ENCODE measurements around the gene CRTC3. TPM values are rescaled to one million over a fixed set of nuclear protein-coding genes. Genes with fewer than 3 reads are reported as not detected.

CRTC3 gene
- total RNA-seq, 3 donors from 2014 or later: 28.2 to 33.0 (median 29.8) TPM

DNA sequence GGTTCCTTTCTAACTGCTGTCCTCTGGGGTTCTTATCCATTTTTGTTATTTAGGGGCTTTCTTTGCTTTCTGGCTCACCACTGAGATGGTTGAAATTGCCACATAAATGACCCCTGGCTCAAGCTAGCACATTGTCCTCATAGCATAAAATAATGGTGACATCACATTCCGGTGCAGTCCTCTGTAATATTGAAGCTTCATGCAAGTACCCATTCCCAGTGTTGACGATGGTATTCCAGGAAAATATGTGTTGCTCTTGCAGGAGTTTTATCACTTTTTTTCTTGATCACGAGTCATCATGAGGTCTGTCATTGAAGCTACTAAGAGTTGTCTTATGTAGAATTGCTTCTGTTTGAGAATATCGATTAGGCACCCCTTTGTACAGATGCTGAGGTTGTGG lies 56.1 kb downstream of the CRTC3 start:
- Mint-ChIP-seq H3K9me3 (no peaks in the 10 kb centered on the region), H3K27me3 (ENCODE audit: low read depth) (no peaks in the 10 kb centered on the region), H3K4me1 (ENCODE audit: low read depth) (peaks cover 59% of the 10 kb centered on the region), H3K36me3 (ENCODE audit: insufficient read depth) (peaks cover 19% of the 10 kb centered on the region), H3K4me3 (no peak overlapping the region)
- DNase-seq (no peak), ATAC-seq (no peak)

DNA sequence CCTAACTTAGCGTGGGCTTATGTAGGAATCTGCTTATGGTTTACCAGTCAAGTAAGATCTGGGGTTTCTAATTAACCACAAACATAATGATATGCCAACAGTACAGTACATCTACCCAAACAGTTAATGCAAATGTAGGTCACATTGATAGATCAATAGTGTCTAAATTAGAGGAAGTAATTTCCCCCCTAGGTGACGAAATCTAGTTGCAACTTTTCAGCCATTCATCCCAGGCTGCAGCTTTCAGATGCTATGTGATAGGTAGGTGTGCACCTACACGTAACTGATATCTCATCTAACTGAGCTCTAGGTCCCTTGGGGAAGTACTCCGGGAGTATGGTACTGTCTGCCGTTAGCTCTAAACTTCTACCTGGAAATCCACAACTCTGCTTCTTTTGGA lies 57.2 kb downstream of the CRTC3 start:
- peaks cover 51% of the 10 kb centered on the region for H3K4me1 Mint-ChIP-seq (ENCODE audit: low read depth)
- no peaks in the 10 kb centered on the region for H3K27me3 Mint-ChIP-seq (ENCODE audit: low read depth)
- H3K9me3 Mint-ChIP-seq: no peaks in the 10 kb centered on the region
- DNase-seq (no peak), ATAC-seq (peak in 1 of 2 donors; percentile 18)
- H3K36me3 Mint-ChIP-seq (ENCODE audit: insufficient read depth): peaks cover 21% of the 10 kb centered on the region
- no peak overlapping the region for H3K4me3 Mint-ChIP-seq

DNA sequence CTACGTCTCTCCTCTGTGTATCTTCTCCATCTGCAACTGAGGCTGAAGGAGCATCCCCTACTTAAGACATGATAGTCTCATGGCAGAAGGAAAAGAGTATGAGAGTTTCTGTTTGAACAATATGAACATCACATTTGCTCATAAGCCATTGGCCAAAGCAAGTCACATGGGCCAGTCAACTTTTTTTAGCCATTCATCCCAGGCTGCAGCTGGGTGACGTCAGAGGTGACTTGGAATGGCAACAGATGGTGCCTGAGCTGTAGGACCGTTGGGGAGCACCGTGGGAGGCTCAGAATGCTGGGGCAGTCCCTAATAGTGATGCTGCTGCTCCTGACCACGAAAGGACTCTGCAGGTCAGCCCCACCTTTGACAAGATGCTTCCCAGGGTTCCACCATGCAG lies 58.7 kb downstream of the CRTC3 start:
- DNase-seq (no peak), ATAC-seq (no peak)
- Mint-ChIP-seq H3K27me3 (ENCODE audit: low read depth) (no peaks in the 10 kb centered on the region), H3K4me3 (no peak overlapping the region), H3K36me3 (ENCODE audit: insufficient read depth) (peaks cover 21% of the 10 kb centered on the region), H3K9me3 (no peaks in the 10 kb centered on the region), H3K4me1 (ENCODE audit: low read depth) (peaks cover 51% of the 10 kb centered on the region)

DNA sequence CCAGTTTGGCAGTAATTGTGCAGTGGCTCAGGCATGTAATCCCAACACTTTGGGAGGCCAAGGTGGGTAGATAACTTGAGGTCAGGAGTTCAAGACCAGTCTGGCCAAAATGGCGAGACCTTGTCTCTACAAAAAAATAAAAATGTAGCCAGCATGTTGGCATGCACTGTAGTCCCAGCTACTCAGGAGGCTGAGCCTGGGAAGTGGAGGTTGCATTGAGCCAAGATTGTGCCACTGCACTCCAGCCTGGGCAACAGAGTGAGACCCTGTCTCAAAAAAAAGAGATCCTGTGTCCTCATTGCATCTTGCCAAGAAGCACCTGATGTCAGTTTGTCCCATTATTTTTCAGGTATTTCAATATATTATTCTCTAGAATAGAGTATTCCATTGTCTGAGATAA lies 61.8 kb downstream of the CRTC3 start:
- H3K4me3 Mint-ChIP-seq: no peak overlapping the region
- peaks cover 65% of the 10 kb centered on the region for H3K4me1 Mint-ChIP-seq (ENCODE audit: low read depth)
- H3K36me3 Mint-ChIP-seq (ENCODE audit: insufficient read depth): peaks cover 26% of the 10 kb centered on the region
- DNase-seq (no peak), ATAC-seq (no peak)
- H3K9me3 Mint-ChIP-seq: no peaks in the 10 kb centered on the region
- H3K27me3 Mint-ChIP-seq (ENCODE audit: low read depth): no peaks in the 10 kb centered on the region

DNA sequence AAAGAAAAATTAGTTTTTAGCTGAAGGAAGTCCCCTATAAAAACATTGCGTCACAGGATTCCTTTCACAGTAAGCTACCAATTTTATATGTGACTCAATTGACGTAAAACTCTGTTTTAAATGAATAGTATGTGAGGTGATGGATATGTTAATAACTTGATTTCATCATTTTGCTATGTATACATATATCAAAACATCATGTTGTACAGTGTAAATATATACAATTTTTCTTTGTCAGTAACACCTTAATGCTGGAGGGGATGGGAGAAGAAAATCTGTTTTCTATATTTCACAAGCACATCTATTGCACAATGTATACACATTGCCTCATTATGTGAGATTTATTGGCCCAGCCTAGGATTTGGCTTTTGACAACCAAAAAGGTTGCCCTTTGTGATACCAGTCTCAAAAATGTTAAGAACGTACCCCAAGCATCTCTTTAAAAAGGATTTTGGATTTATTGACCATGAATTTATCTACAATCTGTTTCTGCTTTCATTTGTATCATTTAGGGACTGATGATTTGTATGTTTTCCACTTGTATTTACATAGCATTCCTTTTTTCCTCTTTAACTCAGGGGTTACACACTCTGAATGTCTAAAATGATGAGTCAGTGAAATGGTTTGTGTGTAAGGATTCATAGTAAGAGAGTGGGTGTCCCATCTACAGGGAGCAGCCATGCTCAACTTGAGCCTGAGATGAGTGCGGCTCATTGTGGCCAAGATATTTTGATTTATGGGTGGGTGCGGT lies 62.6 kb downstream of the CRTC3 start:
- Mint-ChIP-seq H3K4me1 (ENCODE audit: low read depth) (peaks cover 67% of the 10 kb centered on the region), H3K27me3 (ENCODE audit: low read depth) (no peaks in the 10 kb centered on the region), H3K36me3 (ENCODE audit: insufficient read depth) (peaks cover 29% of the 10 kb centered on the region), H3K4me3 (no peak overlapping the region), H3K9me3 (no peaks in the 10 kb centered on the region)
- no peak for ATAC-seq
- no peak for DNase-seq

DNA sequence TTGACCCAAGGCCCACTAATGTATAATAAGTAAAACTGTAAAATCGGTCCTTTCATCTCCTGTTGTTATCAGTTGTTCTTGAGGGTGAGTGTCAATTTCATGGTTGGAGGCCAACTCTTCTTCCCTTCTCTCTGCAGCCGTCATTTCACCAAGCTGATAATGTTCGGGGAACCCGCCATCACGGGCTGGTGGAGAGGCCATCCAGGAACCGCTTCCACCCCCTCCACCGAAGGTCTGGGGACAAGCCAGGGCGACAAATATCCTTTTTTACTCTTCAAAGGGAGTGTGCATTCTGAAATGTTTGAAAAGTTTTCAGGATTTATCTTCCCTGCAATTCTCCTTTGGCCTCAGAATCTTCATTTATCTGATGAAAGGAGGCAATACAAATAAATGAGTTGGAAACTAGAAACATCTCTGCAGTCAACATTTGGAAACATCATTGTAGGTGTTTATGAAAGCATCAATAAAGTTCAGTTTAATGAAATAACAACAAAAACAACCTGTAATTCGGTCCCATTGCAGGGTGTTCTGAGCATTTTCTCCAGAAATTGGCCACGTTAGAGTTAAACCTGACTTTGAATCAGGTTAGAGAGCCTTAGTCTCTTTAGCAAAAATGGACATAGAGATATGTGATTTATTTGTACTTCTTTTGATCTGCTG lies 63.9 kb downstream of the CRTC3 start:
- Mint-ChIP-seq H3K4me3 (peak overlapping the region; percentile 83), H3K36me3 (ENCODE audit: insufficient read depth) (peaks cover 35% of the 10 kb centered on the region), H3K27me3 (ENCODE audit: low read depth) (no peaks in the 10 kb centered on the region), H3K9me3 (no peaks in the 10 kb centered on the region), H3K4me1 (ENCODE audit: low read depth) (peaks cover 72% of the 10 kb centered on the region)
- DNase-seq (no peak), ATAC-seq (no peak)

DNA sequence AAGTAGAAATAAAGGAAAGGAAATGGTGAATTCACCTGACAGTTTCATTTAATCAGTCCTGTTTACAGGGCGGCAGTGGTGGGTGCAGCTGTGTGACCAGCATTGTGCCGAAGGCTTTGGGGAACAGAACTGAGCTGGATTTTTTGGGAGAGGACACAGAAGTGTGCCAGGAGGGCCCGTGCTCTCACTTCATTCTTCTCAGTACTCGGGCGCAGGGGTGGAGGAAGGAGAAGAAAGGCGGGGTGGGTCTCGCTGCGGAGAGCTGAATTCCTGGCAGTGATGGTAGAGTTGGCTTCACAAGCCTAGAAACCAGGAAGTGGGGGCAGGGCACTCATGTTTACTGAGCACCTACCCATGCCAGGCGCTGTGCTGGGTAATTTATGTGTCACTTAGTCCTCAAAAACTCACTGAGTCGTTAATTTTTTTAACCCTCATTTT lies 64.6 kb downstream of the CRTC3 start:
- peak; percentile 88 for ATAC-seq
- H3K27me3 Mint-ChIP-seq (ENCODE audit: low read depth): no peaks in the 10 kb centered on the region
- H3K4me1 Mint-ChIP-seq (ENCODE audit: low read depth): peaks cover 79% of the 10 kb centered on the region
- H3K4me3 Mint-ChIP-seq: peak overlapping the region; percentile 83
- peaks cover 33% of the 10 kb centered on the region for H3K36me3 Mint-ChIP-seq (ENCODE audit: insufficient read depth)
- peak; percentile 80 for DNase-seq
- H3K9me3 Mint-ChIP-seq: no peaks in the 10 kb centered on the region

DNA sequence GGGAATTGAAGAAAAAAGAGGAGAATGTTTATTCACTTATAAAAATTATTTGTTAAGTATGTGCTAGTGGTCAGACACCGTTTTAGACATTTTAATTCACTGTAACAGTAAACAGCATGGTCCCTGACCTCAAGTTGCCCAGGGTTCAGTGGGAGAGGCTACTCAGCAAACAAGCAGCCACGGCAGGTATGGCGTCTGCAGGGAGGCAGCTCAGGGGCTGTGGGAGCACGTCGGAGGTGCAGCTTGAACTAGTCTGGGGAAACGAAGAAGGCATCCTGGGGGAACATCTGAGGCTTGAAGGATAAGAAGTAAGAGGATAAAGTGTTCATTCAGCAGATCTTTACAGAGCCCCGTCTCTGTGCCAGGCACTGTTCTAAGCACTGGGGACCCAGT lies 66.0 kb downstream of the CRTC3 start:
- Mint-ChIP-seq H3K4me1 (ENCODE audit: low read depth) (peaks cover 89% of the 10 kb centered on the region), H3K4me3 (peak overlapping the region; percentile 19), H3K27me3 (ENCODE audit: low read depth) (no peaks in the 10 kb centered on the region), H3K9me3 (no peaks in the 10 kb centered on the region), H3K36me3 (ENCODE audit: insufficient read depth) (peaks cover 35% of the 10 kb centered on the region)
- no peak for DNase-seq
- no peak for ATAC-seq

DNA sequence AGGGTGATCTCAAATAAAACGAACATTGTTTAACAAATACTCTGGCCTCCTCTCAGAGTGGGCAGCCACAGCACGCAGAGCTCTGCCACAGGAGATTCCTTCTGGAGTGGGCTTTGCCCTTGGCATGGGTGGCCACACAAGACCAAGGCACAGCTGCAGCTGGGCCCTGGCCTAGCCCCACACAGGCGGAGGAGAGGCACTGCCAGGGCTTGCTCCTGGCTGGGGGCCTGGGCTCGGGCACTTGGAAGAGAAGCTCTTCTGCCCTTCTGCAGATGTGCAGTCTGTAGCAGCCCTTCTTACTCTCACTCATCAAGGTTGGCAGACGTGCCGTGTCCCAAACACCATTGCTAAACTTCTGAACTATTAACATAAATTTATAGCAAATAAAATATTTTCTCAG lies 67.2 kb downstream of the CRTC3 start:
- peaks cover 36% of the 10 kb centered on the region for H3K36me3 Mint-ChIP-seq (ENCODE audit: insufficient read depth)
- H3K4me1 Mint-ChIP-seq (ENCODE audit: low read depth): peaks cover 90% of the 10 kb centered on the region
- ATAC-seq (no peak), DNase-seq (no peak)
- H3K4me3 Mint-ChIP-seq: no peak overlapping the region
- H3K9me3 Mint-ChIP-seq: no peaks in the 10 kb centered on the region
- H3K27me3 Mint-ChIP-seq (ENCODE audit: low read depth): no peaks in the 10 kb centered on the region

DNA sequence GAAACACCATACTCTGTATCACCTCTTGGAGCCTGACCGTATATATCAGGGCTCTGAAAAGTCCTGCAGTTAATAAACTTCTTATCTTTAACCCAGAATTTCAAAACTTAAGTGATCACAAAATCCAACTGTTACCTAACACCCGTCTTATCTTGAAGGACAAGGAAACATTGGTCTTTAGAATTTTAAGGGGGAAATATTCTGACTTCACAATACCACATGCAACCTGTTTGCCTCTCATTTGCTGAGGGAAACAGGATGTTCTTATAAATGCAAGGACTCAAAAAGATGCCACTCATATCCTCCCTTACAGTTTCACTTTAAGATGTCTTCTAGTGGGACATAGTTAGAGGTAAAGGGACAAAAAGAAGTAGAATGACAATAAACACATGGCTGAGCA lies 67.9 kb downstream of the CRTC3 start:
- H3K4me1 Mint-ChIP-seq (ENCODE audit: low read depth): peaks cover 87% of the 10 kb centered on the region
- H3K9me3 Mint-ChIP-seq: no peaks in the 10 kb centered on the region
- DNase-seq (no peak), ATAC-seq (peak; percentile 49 to 60)
- peaks cover 35% of the 10 kb centered on the region for H3K36me3 Mint-ChIP-seq (ENCODE audit: insufficient read depth)
- no peaks in the 10 kb centered on the region for H3K27me3 Mint-ChIP-seq (ENCODE audit: low read depth)
- H3K4me3 Mint-ChIP-seq: peak overlapping the region; percentile 14

DNA sequence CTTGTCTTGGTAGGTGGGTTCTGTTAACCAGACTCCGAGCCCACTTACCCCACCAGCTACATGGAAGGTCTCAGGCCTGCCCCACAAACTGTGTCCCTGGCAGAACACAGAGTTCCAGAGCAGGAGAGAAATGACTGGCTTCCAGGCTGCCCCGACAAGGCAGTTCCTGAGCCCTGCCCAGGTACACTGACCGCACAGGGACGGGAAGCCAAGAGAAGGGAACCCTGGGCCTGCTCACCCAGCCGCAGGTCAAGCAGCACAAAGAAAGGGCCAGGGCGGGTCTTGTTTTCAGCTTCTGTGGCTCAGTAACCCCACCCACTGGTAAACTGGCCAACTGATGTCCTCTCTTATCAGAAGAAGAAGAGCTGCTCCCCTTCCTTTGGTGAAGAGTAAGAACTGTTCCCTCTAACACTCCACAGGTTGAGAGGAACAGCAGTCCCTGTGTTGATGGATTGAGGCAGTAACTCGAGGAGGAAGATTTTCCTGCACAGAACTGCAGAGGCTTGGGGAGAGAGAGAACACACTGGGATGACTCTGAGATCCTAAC lies 68.4 kb downstream of the CRTC3 start:
- Mint-ChIP-seq H3K27me3 (ENCODE audit: low read depth) (no peaks in the 10 kb centered on the region), H3K36me3 (ENCODE audit: insufficient read depth) (peaks cover 35% of the 10 kb centered on the region), H3K4me3 (peak overlapping the region; percentile 14), H3K9me3 (no peaks in the 10 kb centered on the region), H3K4me1 (ENCODE audit: low read depth) (peaks cover 85% of the 10 kb centered on the region)
- ATAC-seq: no peak
- no peak for DNase-seq

DNA sequence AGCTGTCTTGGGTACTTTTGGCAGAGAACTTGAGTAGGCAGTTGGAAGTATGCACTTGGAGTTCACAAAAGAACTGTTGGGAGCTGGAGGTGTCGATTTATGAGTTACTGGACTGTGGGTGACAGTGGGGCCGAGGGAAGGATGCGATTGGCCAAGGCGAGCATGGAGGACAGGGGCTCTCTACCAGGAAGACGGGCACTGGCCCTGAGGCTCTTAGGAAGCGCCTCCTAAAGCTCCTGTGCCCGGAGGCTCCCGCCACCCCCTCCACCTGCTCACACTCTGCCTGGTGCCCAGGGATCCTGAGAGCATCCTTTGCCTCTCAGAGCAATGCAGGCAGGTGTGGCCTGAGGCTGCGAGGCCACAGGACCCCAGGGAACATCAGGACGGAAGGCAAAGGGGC lies 69.0 kb downstream of the CRTC3 start:
- H3K4me3 Mint-ChIP-seq: no peak overlapping the region
- no peak for ATAC-seq

DNA sequence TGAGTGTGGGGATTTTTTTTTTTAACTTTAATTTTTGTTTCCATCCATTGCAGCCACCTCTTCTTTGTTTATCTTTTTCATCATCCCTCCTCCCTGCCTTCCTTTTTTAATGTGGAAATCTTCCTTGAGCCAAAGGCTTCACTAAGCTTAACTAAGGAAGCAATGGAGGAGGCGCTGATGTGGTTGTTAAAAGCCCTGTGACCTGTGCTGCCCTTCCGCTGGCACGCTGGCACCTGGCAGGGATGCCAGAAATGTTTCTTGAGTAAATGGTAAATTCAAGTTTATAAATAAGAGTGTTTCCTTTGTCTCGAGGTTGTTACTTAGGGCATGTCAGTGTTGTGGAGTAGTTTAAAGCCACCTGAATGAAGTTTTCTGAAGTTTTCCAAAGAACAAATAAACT lies 69.4 kb downstream of the CRTC3 start:
- Mint-ChIP-seq H3K36me3 (ENCODE audit: insufficient read depth) (peaks cover 37% of the 10 kb centered on the region), H3K4me3 (no peak overlapping the region), H3K4me1 (ENCODE audit: low read depth) (peaks cover 83% of the 10 kb centered on the region), H3K27me3 (ENCODE audit: low read depth) (no peaks in the 10 kb centered on the region), H3K9me3 (no peaks in the 10 kb centered on the region)
- no peak for DNase-seq
- ATAC-seq: no peak

More for the DNA sequence above, 69.0 kb downstream of the CRTC3 start:
- H3K27me3 Mint-ChIP-seq (ENCODE audit: low read depth): no peaks in the 10 kb centered on the region
- H3K9me3 Mint-ChIP-seq: no peaks in the 10 kb centered on the region
- peaks cover 35% of the 10 kb centered on the region for H3K36me3 Mint-ChIP-seq (ENCODE audit: insufficient read depth)
- peaks cover 83% of the 10 kb centered on the region for H3K4me1 Mint-ChIP-seq (ENCODE audit: low read depth)
- no peak for DNase-seq

DNA sequence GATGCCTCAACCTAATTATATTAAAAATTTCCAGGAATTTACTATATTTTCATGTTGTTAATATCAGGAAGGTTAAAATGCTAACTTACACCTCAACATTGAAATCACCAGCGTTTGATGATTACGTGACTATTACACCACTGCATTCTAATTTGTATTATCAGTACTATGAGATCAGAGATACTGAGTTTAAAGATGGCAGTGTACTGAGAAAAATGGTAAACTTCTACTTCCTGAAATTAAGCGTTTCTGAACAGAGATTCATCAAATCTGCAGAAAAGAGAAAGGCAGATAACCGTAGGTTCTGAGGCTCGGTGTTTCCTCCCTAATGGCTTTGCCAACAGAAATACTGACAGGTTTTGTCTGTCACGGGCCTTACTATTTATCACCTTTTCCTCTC lies 69.9 kb downstream of the CRTC3 start:
- no peaks in the 10 kb centered on the region for H3K9me3 Mint-ChIP-seq
- peaks cover 37% of the 10 kb centered on the region for H3K36me3 Mint-ChIP-seq (ENCODE audit: insufficient read depth)
- H3K27me3 Mint-ChIP-seq (ENCODE audit: low read depth): no peaks in the 10 kb centered on the region
- H3K4me3 Mint-ChIP-seq: no peak overlapping the region
- no peak for DNase-seq
- H3K4me1 Mint-ChIP-seq (ENCODE audit: low read depth): peaks cover 82% of the 10 kb centered on the region
- no peak for ATAC-seq

DNA sequence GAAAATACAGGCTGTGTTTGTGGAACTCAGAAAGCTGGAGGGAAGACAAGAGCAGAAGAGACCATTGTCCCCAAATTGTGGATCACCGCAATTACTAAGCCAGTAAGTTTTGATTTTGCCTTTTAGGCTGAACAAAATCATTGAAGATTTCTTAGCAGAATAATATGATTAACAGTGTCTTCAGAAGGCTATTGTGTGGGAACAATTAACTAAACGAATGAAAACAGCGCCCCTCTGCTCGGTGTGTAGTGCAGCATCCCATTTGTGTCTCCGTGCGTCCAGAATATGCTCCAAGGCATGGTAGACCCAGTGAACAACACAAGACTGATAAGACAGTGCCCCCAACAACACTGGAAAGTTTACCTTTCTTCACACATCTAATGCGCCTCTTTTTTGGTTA lies 71.2 kb downstream of the CRTC3 start:
- Mint-ChIP-seq H3K4me1 (ENCODE audit: low read depth) (peaks cover 70% of the 10 kb centered on the region), H3K4me3 (no peak overlapping the region), H3K36me3 (ENCODE audit: insufficient read depth) (peaks cover 33% of the 10 kb centered on the region), H3K9me3 (no peaks in the 10 kb centered on the region), H3K27me3 (ENCODE audit: low read depth) (no peaks in the 10 kb centered on the region)
- no peak for ATAC-seq
- no peak for DNase-seq
